MM.1S (cell line): Measurements from ENCODE around the gene HSPG2.

Experiments
- EZH2 ChIP-seq: fragments of 300-600 bp; sonication (generic); optimal IDR thresholded peaks from 2 replicates; pipeline ENCODE3; 2017; ENCODE audit warnings: low read depth, mild to moderate bottlenecking, antibody characterized with exemption, low read length, mixed read lengths
- EZH2phosphoT487 ChIP-seq: fragments of 300-600 bp; sonication (generic); IDR thresholded peaks from 2 replicates; pipeline ENCODE4 v1.6.1; 2018; ENCODE audit warnings: antibody characterized with exemption, low read length
- TF ChIP-seq, protein P1 (sequence below): fragments of 300-600 bp; sonication (generic); IDR thresholded peaks from 2 replicates; pipeline ENCODE4 v1.5.1; 2016; ENCODE audit warnings: antibody characterized with exemption, low read length, mixed read lengths

DNA sequence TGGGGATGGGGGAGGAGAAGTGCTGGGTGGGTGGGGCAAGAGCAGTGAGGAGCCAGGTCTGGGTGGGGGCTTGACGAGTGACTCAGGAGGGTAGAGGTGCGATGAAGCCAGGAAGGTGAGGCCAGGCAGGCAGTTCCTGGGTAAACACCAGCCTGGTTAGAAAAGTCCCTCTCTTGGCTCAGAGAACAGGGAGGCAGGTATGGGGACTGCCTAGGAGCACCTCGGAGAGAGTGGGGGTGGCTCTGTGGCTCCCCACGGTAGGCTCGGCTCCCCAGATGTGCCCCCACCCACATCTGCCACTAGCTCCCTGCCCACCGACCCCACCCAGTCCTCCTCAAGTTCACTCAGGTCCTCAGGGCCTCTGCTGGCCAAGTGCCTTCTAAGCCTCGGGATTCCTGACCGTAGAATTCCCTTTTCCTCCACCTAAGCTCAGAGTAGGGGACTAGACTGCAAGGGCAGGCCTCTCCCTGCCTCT lies 1.2 kb downstream of the HSPG2 start:
- TF ChIP-seq, protein P1, sequence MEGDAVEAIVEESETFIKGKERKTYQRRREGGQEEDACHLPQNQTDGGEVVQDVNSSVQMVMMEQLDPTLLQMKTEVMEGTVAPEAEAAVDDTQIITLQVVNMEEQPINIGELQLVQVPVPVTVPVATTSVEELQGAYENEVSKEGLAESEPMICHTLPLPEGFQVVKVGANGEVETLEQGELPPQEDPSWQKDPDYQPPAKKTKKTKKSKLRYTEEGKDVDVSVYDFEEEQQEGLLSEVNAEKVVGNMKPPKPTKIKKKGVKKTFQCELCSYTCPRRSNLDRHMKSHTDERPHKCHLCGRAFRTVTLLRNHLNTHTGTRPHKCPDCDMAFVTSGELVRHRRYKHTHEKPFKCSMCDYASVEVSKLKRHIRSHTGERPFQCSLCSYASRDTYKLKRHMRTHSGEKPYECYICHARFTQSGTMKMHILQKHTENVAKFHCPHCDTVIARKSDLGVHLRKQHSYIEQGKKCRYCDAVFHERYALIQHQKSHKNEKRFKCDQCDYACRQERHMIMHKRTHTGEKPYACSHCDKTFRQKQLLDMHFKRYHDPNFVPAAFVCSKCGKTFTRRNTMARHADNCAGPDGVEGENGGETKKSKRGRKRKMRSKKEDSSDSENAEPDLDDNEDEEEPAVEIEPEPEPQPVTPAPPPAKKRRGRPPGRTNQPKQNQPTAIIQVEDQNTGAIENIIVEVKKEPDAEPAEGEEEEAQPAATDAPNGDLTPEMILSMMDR, result no peak
- no peak for TF ChIP-seq EZH2
- TF ChIP-seq EZH2phosphoT487, result no peak
